T-cell (primary cell): ENCODE measurements around the gene COL5A2. TPM values are rescaled to one million over a fixed set of nuclear protein-coding genes. Genes with fewer than 3 reads are reported as not detected.

ENCODE experiments used
- ATAC-seq, 4 experiments: fragments of 200-7000 bp in 3 of 4; fragments of 150-1000 bp in 1 of 4; cut with Tn5 transposase; replicated peaks in 1 of 4; 1 replicate in 3 of 4; 2 replicates in 1 of 4; pipeline ENCODE4 v1.10.0; 2021; ENCODE audit warnings: moderate library complexity in 3 of 4, mild to moderate bottlenecking in 2 of 4, moderate number of reproducible peaks in 1 of 4
- CTCF ChIA-PET, 2 donors: fragments of 300-600 bp; sonication (Branson Sonifier 250); formaldehyde crosslinking; loops; one replicate each; lab custom pipeline; 2022; ENCODE audit warnings: antibody characterized with exemption in 2 of 2; lab: Charles Lee
- POLR2A ChIA-PET, 2 donors: fragments of 300-600 bp; sonication (Branson Sonifier 250); formaldehyde crosslinking; loops; one replicate each; lab custom pipeline; 2022; ENCODE audit warnings: antibody characterized with exemption in 2 of 2; lab: Charles Lee
- DNase-seq, 35 experiments: peaks; one replicate each; pipeline versions ENCODE4 v3.0.0 to v3.0.0-alpha.2; 2013 to 2023
- H3K27ac ChIP-seq: one replicate; pipeline ENCODE4 v1.5.1; 2013; ENCODE audit warnings: low read length
- H3K27me3 ChIP-seq, 2 experiments: replicated peaks in 1 of 2; 1 replicate in 1 of 2; 2 replicates in 1 of 2; pipeline versions ENCODE4 v1.6.1 to v1.7.0; 2013; ENCODE audit warnings: low read length in 1 of 2, mixed read lengths in 1 of 2; ENCODE audit not compliant: control insufficient read depth in 2 of 2, insufficient read depth in 2 of 2; ENCODE audit errors: extremely low read depth in 1 of 2
- H3K36me3 ChIP-seq, 2 donors: 1 replicate in 1 of 2; 2 replicates in 1 of 2; pipeline versions ENCODE4 v1.6.1 to v1.7.0; 2013; ENCODE audit warnings: low read length in 1 of 2; ENCODE audit not compliant: control insufficient read depth in 2 of 2, insufficient read depth in 1 of 2; ENCODE audit errors: extremely low read depth in 1 of 2
- H3K4me1 ChIP-seq, 2 experiments: 1 replicate in 1 of 2; 2 replicates in 1 of 2; pipeline versions ENCODE4 v1.6.1 to v1.7.0; 2013; ENCODE audit warnings: low read length in 2 of 2, mixed read lengths in 1 of 2; ENCODE audit not compliant: insufficient read depth in 2 of 2, control insufficient read depth in 1 of 2; ENCODE audit errors: extremely low read depth in 1 of 2
- H3K4me3 ChIP-seq, 2 donors: 1 replicate in 1 of 2; 2 replicates in 1 of 2; pipeline versions ENCODE4 v1.5.1 to v1.7.0; 2013; ENCODE audit warnings: mild to moderate bottlenecking in 2 of 2, low read length in 1 of 2, moderate library complexity in 1 of 2; ENCODE audit not compliant: control insufficient read depth in 1 of 2; ENCODE audit errors: extremely low read depth in 1 of 2
- H3K9me3 ChIP-seq: 2 replicates; pipeline ENCODE4 v1.7.0; 2013
- H3K27ac Mint-ChIP-seq, 2 donors: one replicate each; pipeline ENCODE4 v1.8.0; 2020 to 2021; ENCODE audit warnings: mild to moderate bottlenecking in 2 of 2, mixed read lengths in 2 of 2
- H3K27me3 Mint-ChIP-seq, 2 donors: one replicate each; pipeline ENCODE4 v1.8.0; 2021 to 2022; ENCODE audit warnings: mixed read lengths in 2 of 2
- H3K36me3 Mint-ChIP-seq: one replicate; pipeline ENCODE4 v1.8.0; 2021; ENCODE audit warnings: mixed read lengths
- H3K4me1 Mint-ChIP-seq, 3 donors: one replicate each; pipeline ENCODE4 v1.8.0; 2020 to 2022; ENCODE audit warnings: mixed read lengths in 3 of 3, mild to moderate bottlenecking in 1 of 3
- H3K4me3 Mint-ChIP-seq, 3 donors: one replicate each; pipeline ENCODE4 v1.8.0; 2020 to 2022; ENCODE audit warnings: mild to moderate bottlenecking in 3 of 3, mixed read lengths in 3 of 3, moderate library complexity in 3 of 3
- H3K9me3 Mint-ChIP-seq, 3 donors: one replicate each; pipeline ENCODE4 v1.8.0; 2020 to 2022; ENCODE audit warnings: mixed read lengths in 3 of 3
- WGBS: methylation state at CpG from one replicate; pipeline ENCODE4 v1.1.5; 2013; ENCODE audit warnings: missing lambda C conversion rate; ENCODE audit not compliant: insufficient coverage; 5-methylcytosine and 5-hydroxymethylcytosine counted together
- total RNA-seq, 35 experiments: library from RNA in 6 of 35; stranded (reverse) in 6 of 35; fragments of 120-200 nt in 1 of 35; gene quantifications; one replicate each; pipeline versions ENCODE4 v1.2.1 to v1.2.4 and lab custom pipeline; 2013 to 2026

COL5A2 gene
- total RNA-seq, result 1 to 10 TPM in 4 of 5 donors, under 1 TPM in 1; 0.40 to 1.9 (median 1.3) TPM
- 1.6 TPM for total RNA-seq (2013)
- 0.52 to 30.7 (median 2.3) reads per million in 29 experiments for total RNA-seq (lab: John Stamatoyannopoulos, UW)

GRCh38 chr2:189179570-189179950 is at the start of gene COL5A2:
COL5A2 (minus strand) TSS chr2:189179761; CDS start chr2:189179604, 157 bp downstream.
- H3K27ac Mint-ChIP-seq, result no peak within 1 kb of the TSS
- no peaks in the 10 kb centered on the region for H3K36me3 Mint-ChIP-seq
- H3K27me3 ChIP-seq, result no peaks in the 10 kb centered on the region
- H3K4me1 ChIP-seq, result peaks cover 0 to 6% of the 10 kb centered on the region in 2 experiments
- H3K9me3 ChIP-seq, result no peaks in the 10 kb centered on the region
- no peaks in the 10 kb centered on the region for H3K9me3 Mint-ChIP-seq
- POLR2A ChIA-PET, result no interaction called here
- peaks cover 16 to 21% of the 10 kb centered on the region in 2 donors for H3K27me3 Mint-ChIP-seq
- H3K4me3 ChIP-seq, result peak within 1 kb of the TSS in 1 of 2 donors; percentile 30
- peak within 1 kb of the TSS; percentile 6 to 55 (median 18) for H3K4me3 Mint-ChIP-seq
- no peak within 1 kb of the TSS for H3K27ac ChIP-seq
- H3K4me1 Mint-ChIP-seq, result peaks cover 14 to 18% (median 14%) of the 10 kb centered on the region in 3 donors
- ATAC-seq, result peak in 1 of 4 experiments; percentile 62
- WGBS, result 29% methylated on average over 2 of the region's 6 CpGs
- CTCF ChIA-PET, result no interaction called here
- no peaks in the 10 kb centered on the region for H3K36me3 ChIP-seq
- peak in 6 of 35 experiments; percentile 0 to 7 (median 4) for DNase-seq

DNA sequence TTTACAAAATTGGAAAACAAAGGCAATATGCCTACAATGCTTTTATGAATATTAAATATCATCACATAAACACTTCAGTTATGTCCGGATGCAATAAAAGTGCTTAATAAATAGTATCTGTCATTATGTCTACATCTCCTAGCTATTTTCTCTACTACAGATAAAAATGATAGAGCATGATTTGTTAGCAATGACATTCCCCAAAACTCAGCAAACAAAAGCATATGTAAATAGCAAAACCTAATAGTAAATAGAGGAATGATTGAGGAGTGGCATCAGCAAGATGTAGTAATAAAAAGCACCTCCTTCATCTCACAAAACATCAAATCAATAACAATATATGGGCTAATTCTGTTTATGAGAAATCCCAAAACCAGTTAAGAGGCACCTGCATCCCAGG is 46.5 kb upstream of the COL5A2 start:
- H3K4me3 ChIP-seq, result no peak overlapping the region
- no peak overlapping the region for H3K27ac ChIP-seq
- H3K4me1 ChIP-seq, result peaks cover 0 to 5% of the 10 kb centered on the region in 2 experiments
- no CpG with 5 or more reads among the region's 1 CpG for WGBS
- peaks cover 8 to 13% (median 10%) of the 10 kb centered on the region in 3 donors for H3K4me1 Mint-ChIP-seq
- no peaks in the 10 kb centered on the region for H3K9me3 ChIP-seq
- H3K9me3 Mint-ChIP-seq, result no peaks in the 10 kb centered on the region
- POLR2A ChIA-PET, result no interaction called here
- no peak overlapping the region for H3K27ac Mint-ChIP-seq
- no peak for ATAC-seq
- H3K27me3 Mint-ChIP-seq, result no peaks in the 10 kb centered on the region
- no peaks in the 10 kb centered on the region for H3K36me3 ChIP-seq
- H3K27me3 ChIP-seq, result no peaks in the 10 kb centered on the region
- H3K4me3 Mint-ChIP-seq, result no peak overlapping the region
- H3K36me3 Mint-ChIP-seq, result no peaks in the 10 kb centered on the region
- CTCF ChIA-PET, result no interaction called here
- DNase-seq, result no peak

- no peak overlapping the region for H3K27ac ChIP-seq
- Mint-ChIP-seq H3K27me3 (no peaks in the 10 kb centered on the region), H3K4me1 (peaks cover 8 to 13% (median 10%) of the 10 kb centered on the region in 3 donors), H3K27ac (no peak overlapping the region), H3K4me3 (no peak overlapping the region), H3K36me3 (no peaks in the 10 kb centered on the region), H3K9me3 (no peaks in the 10 kb centered on the region)
- no peaks in the 10 kb centered on the region for H3K9me3 ChIP-seq
- ATAC-seq, result no peak
- POLR2A ChIA-PET, result no interaction called here
- no peak for DNase-seq
- peaks cover 0 to 5% of the 10 kb centered on the region in 2 experiments for H3K4me1 ChIP-seq
- CTCF ChIA-PET, result no interaction called here
- H3K27me3 ChIP-seq, result no peaks in the 10 kb centered on the region
- WGBS, result no CpG with 5 or more reads among the region's 2 CpGs
- no peaks in the 10 kb centered on the region for H3K36me3 ChIP-seq
- no peak overlapping the region for H3K4me3 ChIP-seq
These were observed 45.5 kb upstream of the COL5A2 start for GRCh38 chr2:189225032-189225431.

GRCh38 chr2:189222468-189223105 is 43.0 kb upstream of the COL5A2 start:
- Histone ChIP-seq H3K4me1 (peaks cover 0 to 5% of the 10 kb centered on the region in 2 experiments), H3K27ac (no peak overlapping the region), H3K4me3 (no peak overlapping the region), H3K36me3 (no peaks in the 10 kb centered on the region), H3K27me3 (no peaks in the 10 kb centered on the region), H3K9me3 (no peaks in the 10 kb centered on the region)
- ATAC-seq (no peak), DNase-seq (no peak)
- H3K4me1 Mint-ChIP-seq, result peaks cover 8 to 13% (median 10%) of the 10 kb centered on the region in 3 donors
- CTCF ChIA-PET, result interaction anchor here in 1 of 2 donors (0.7 kb wide), 1 partner anchor 7 kb away, joined by 3 read pairs; no protein-coding TSS in a partner anchor
- 88% methylated on average over 1 of the region's 4 CpGs for WGBS
- no peak overlapping the region for H3K4me3 Mint-ChIP-seq
- no peaks in the 10 kb centered on the region for H3K36me3 Mint-ChIP-seq
- H3K27me3 Mint-ChIP-seq, result no peaks in the 10 kb centered on the region
- POLR2A ChIA-PET, result no interaction called here
- H3K27ac Mint-ChIP-seq, result no peak overlapping the region
- no peaks in the 10 kb centered on the region for H3K9me3 Mint-ChIP-seq

- H3K27ac Mint-ChIP-seq, result no peak overlapping the region
- no peaks in the 10 kb centered on the region for H3K27me3 Mint-ChIP-seq
- Histone ChIP-seq H3K9me3 (no peaks in the 10 kb centered on the region), H3K4me1 (peaks cover 0 to 5% of the 10 kb centered on the region in 2 experiments), H3K27me3 (no peaks in the 10 kb centered on the region), H3K36me3 (no peaks in the 10 kb centered on the region), H3K4me3 (no peak overlapping the region), H3K27ac (no peak overlapping the region)
- DNase-seq, result no peak
- ChIA-PET CTCF (interaction anchor here in 1 of 2 donors (0.7 kb wide), 1 partner anchor 8 kb away, joined by 3 read pairs; no protein-coding TSS in a partner anchor), POLR2A (no interaction called here)
- peaks cover 8 to 13% (median 10%) of the 10 kb centered on the region in 3 donors for H3K4me1 Mint-ChIP-seq
- H3K36me3 Mint-ChIP-seq, result no peaks in the 10 kb centered on the region
- no peaks in the 10 kb centered on the region for H3K9me3 Mint-ChIP-seq
- no peak overlapping the region for H3K4me3 Mint-ChIP-seq
- ATAC-seq, result no peak
These were observed 42.4 kb upstream of the COL5A2 start for GRCh38 chr2:189221811-189222467.

DNA sequence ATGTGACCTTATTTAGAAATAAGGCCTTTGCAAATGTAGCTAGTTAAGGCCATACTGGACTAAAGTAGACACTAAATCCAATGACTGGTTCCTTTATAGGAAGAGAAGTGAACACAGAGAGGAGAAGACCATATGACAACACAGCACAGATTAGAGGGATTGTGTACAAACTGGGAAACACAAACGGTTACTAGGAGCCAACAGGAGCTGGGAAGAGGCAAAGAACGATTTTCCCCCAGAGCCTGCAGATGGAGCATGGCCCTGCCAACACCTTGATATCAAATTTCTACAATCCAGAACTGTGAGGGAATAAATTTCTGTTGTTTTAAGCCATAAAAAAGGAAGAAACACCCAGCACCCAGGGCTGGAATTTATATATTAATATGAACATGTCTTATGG is 38.7 kb upstream of the COL5A2 start:
- H3K4me1 Mint-ChIP-seq, result peaks cover 0 to 3% (median 2%) of the 10 kb centered on the region in 3 donors
- H3K27ac Mint-ChIP-seq, result no peak overlapping the region
- ATAC-seq (no peak), DNase-seq (no peak)
- ChIA-PET CTCF (no interaction called here), POLR2A (no interaction called here)
- Histone ChIP-seq H3K4me3 (no peak overlapping the region), H3K36me3 (no peaks in the 10 kb centered on the region), H3K4me1 (no peaks in the 10 kb centered on the region), H3K9me3 (no peaks in the 10 kb centered on the region), H3K27ac (no peak overlapping the region), H3K27me3 (no peaks in the 10 kb centered on the region)
- H3K9me3 Mint-ChIP-seq, result no peaks in the 10 kb centered on the region
- no CpG with 5 or more reads among the region's 2 CpGs for WGBS
- H3K36me3 Mint-ChIP-seq, result no peaks in the 10 kb centered on the region
- H3K4me3 Mint-ChIP-seq, result no peak overlapping the region
- peaks cover 0 to 4% of the 10 kb centered on the region in 2 donors for H3K27me3 Mint-ChIP-seq
